D721Med (cell line): Measurements from ENCODE around the gene SYNGR1.

Experiments
- DNase-seq: peaks from one replicate; pipeline ENCODE4 v3.0.0; 2011; ENCODE audit warnings: low spot score; ENCODE audit not compliant: insufficient read length
- FAIRE-seq: peaks from 2 replicates; lab custom pipeline; 2011; peaks lifted over from hg19 to GRCh38; lab: Jason Lieb, UNC
- CTCF ChIP-seq: IDR thresholded peaks from 2 replicates; pipeline ENCODE4 v1.5.1; 2012; ENCODE audit warnings: mild to moderate bottlenecking, control low read depth; ENCODE audit not compliant: insufficient read depth; ENCODE audit errors: missing control alignments

Gene SYNGR1

GRCh38 chr22:39365492-39365780, 15.6 kb downstream of the SYNGR1 start:
- no peak for DNase-seq
- FAIRE-seq: no peak
- TF ChIP-seq CTCF: no peak

GRCh38 chr22:39367035-39367434, 17.2 kb downstream of the SYNGR1 start:
- TF ChIP-seq CTCF: no peak
- DNase-seq (no peak), FAIRE-seq (no peak)

GRCh38 chr22:39368461-39368911, 18.7 kb downstream of the SYNGR1 start:
- DNase-seq: no peak
- no peak for TF ChIP-seq CTCF
- no peak for FAIRE-seq

GRCh38 chr22:39369186-39369585, 19.4 kb downstream of the SYNGR1 start:
- no peak for TF ChIP-seq CTCF
- no peak for FAIRE-seq
- no peak for DNase-seq

GRCh38 chr22:39369586-39369985, 19.8 kb downstream of the SYNGR1 start:
- TF ChIP-seq CTCF: no peak
- no peak for FAIRE-seq

GRCh38 chr22:39371732-39372131, 21.9 kb downstream of the SYNGR1 start:
- no peak for FAIRE-seq
- no peak for TF ChIP-seq CTCF
- DNase-seq: no peak

More at GRCh38 chr22:39369586-39369985, 19.8 kb downstream of the SYNGR1 start:
- DNase-seq: no peak

- DNase-seq: no peak
- no peak for FAIRE-seq
- no peak for TF ChIP-seq CTCF
Observed at GRCh38 chr22:39374191-39374590, 24.4 kb downstream of the SYNGR1 start.
